GM23248 (cell line): Measurements from ENCODE around the gene EPB41L4B. TPM values are rescaled to one million over a fixed set of nuclear protein-coding genes. Genes with fewer than 3 reads are reported as not detected.

ENCODE experiments used
- DNase-seq: peaks from one replicate; pipeline ENCODE4 v3.0.0-alpha.2; 2015
- H2AFZ ChIP-seq: fragments of 200-600 bp; sonication (generic); 2 replicates; pipeline ENCODE4 v1.6.1; 2016; ENCODE audit warnings: antibody characterized with exemption
- H3F3A ChIP-seq: fragments of 200-600 bp; sonication (generic); 2 replicates; pipeline ENCODE4 v1.6.1; 2016; ENCODE audit warnings: mild to moderate bottlenecking, antibody characterized with exemption, mixed run types; ENCODE audit not compliant: insufficient read depth
- H3K27ac ChIP-seq: fragments of 200-600 bp; sonication (generic); 2 replicates; pipeline ENCODE4 v1.5.1; 2016; ENCODE audit warnings: mild to moderate bottlenecking
- H3K27me3 ChIP-seq: fragments of 200-600 bp; sonication (generic); replicated peaks from 2 replicates; pipeline ENCODE4 v1.6.1; 2016; ENCODE audit warnings: mild to moderate bottlenecking; ENCODE audit not compliant: insufficient read depth
- H3K36me3 ChIP-seq: fragments of 200-600 bp; sonication (generic); 2 replicates; pipeline ENCODE4 v1.6.1; 2016; ENCODE audit warnings: low read depth, mild to moderate bottlenecking
- H3K4me1 ChIP-seq: fragments of 200-600 bp; sonication (generic); 2 replicates; pipeline ENCODE4 v1.6.1; 2016; ENCODE audit warnings: mild to moderate bottlenecking; ENCODE audit not compliant: insufficient read depth
- H3K4me2 ChIP-seq: fragments of 200-600 bp; sonication (generic); one replicate; pipeline ENCODE4 v1.6.1; 2016; ENCODE audit warnings: mild to moderate bottlenecking; ENCODE audit not compliant: unreplicated experiment
- H3K4me3 ChIP-seq: fragments of 200-600 bp; sonication (generic); 2 replicates; pipeline ENCODE4 v1.5.1; 2016; ENCODE audit warnings: mild to moderate bottlenecking
- H3K79me2 ChIP-seq: fragments of 200-600 bp; sonication (generic); 2 replicates; pipeline ENCODE4 v1.6.1; 2016; ENCODE audit warnings: mild to moderate bottlenecking; ENCODE audit not compliant: insufficient read depth
- H3K9ac ChIP-seq: fragments of 200-600 bp; sonication (generic); 2 replicates; pipeline ENCODE4 v1.6.1; 2016; ENCODE audit warnings: mild to moderate bottlenecking
- H3K9me2 ChIP-seq: fragments of 200-600 bp; sonication (generic); 2 replicates; pipeline ENCODE4 v1.6.1; 2016; ENCODE audit warnings: mixed run types, mild to moderate bottlenecking, moderate library complexity; ENCODE audit not compliant: insufficient read depth
- H3K9me3 ChIP-seq: fragments of 200-600 bp; sonication (generic); one replicate; pipeline ENCODE4 v1.6.1; 2017; ENCODE audit warnings: low read depth
- H4K20me1 ChIP-seq: fragments of 200-600 bp; sonication (generic); 2 replicates; pipeline ENCODE4 v1.6.0; 2016; ENCODE audit not compliant: insufficient read depth
- EZH2 ChIP-seq: fragments of 200-600 bp; sonication (generic); IDR thresholded peaks from 2 replicates; pipeline ENCODE4 v1.6.1; 2018; ENCODE audit warnings: antibody characterized with exemption, mild to moderate bottlenecking; ENCODE audit not compliant: insufficient read depth, poor library complexity, severe bottlenecking
- EZH2phosphoT487 ChIP-seq: fragments of 200-600 bp; sonication (generic); IDR thresholded peaks from 2 replicates; pipeline ENCODE4 v1.6.1; 2018; ENCODE audit warnings: antibody characterized with exemption, moderate library complexity, mild to moderate bottlenecking, low read depth; ENCODE audit not compliant: insufficient read depth
- WGBS, 2 experiments: methylation state at CpG; one replicate each; pipeline ENCODE4 v1.1.6; 2015 to 2017; ENCODE audit warnings: low lambda C conversion rate in 2 of 2, low coverage in 1 of 2; ENCODE audit errors: missing lambda C conversion rate in 2 of 2; 5-methylcytosine and 5-hydroxymethylcytosine counted together
- in situ Hi-C: fragments of 300-500 bp; cut with MboI; formaldehyde crosslinking; loops from 2 replicates; pipeline ENCODE4 v1.15.0; 2020
- polyA plus RNA-seq: library from polyadenylated mRNA; unstranded; fragments of >200 nt; fragmentation: Nextera tagmentation; extraction: Ambion mirVana; gene quantifications from 2 replicates; pipeline ENCODE4 v1.2.1, GENCODE V29; 2016
- total RNA-seq: library from RNA; depleted of rRNA; stranded (reverse); fragments of >200 nt; shearing (Covaris generic); gene quantifications from 2 replicates; pipeline ENCODE4 v1.2.3, GENCODE V29; 2014

EPB41L4B gene
- total and polyA plus RNA-seq, 2 experiments from 2014 or later, result 0.33 to 0.76 TPM

DNA sequence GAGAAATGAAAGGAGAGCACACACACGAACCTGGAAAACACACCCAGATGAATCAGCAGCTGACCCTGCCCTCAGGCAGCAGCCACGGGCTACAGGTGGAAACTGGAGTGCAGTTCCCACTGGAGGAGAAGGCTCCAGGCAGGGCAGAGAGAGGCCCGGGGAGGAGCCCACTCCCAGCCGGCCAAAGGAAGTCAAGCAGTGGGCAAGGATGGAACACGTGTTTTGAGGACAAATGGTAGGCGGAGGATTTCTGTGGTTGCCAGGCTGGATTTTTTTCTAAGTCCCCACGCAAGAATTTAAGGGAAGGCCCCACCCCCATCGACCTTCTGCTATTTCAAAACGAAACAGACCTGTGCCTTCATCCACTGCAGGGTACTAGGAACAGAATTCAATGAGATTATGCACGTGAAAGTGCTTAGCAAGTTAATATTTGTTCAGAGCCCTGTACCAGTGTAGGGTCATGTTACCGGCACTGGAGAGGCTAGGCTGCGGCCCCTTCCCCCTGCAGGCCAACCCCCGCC, 6.8 kb downstream of the EPB41L4B start:
- Histone ChIP-seq H3K4me2 (no peak overlapping the region), H3K79me2 (no peaks in the 10 kb centered on the region), H3K9ac (no peak overlapping the region), H3K36me3 (no peaks in the 10 kb centered on the region), H3K27me3 (0 out of 2 replicates have a peak, but pooled peaks cover 5% of the 10 kb centered on the region), H3K4me1 (peaks cover 24% of the 10 kb centered on the region), H3K9me2 (no peaks in the 10 kb centered on the region), H3K9me3 (no peaks in the 10 kb centered on the region), H4K20me1 (no peaks in the 10 kb centered on the region), H3K4me3 (no peak overlapping the region), H2AFZ (no peak overlapping the region), H3K27ac (no peak overlapping the region), H3F3A (peaks cover 13% of the 10 kb centered on the region)
- in situ Hi-C loops, result no loop called here
- DNase-seq, result no peak
- TF ChIP-seq EZH2 (no peak), EZH2phosphoT487 (no peak)
- WGBS, 2 experiments, result 76 to 79% methylated on average over 12 to 13 of the region's 13 CpGs

DNA sequence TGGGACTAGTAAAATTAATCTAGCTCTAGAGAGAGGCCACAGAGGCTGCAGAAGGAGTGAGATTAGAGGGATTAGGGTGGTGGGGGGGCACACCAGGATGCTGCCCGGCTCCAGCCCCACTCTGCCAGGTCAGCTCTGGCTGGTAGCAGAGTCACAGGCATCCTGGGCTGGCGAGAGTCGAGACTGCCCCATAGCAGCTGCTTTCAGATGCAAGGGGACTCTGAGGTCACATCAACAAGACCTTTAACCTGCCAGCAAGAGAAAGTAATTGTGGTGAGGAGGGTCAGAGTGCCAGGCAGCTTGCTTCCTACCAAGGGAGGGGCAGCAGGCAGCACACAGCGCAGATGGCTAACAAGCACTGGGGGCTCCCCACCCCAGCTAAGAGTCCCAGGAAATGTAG, 7.5 kb downstream of the EPB41L4B start:
- H3K9me3 ChIP-seq, result no peaks in the 10 kb centered on the region
- no peak overlapping the region for H3K4me2 ChIP-seq
- H3K27ac ChIP-seq, result no peak overlapping the region
- no peak overlapping the region for H3K4me3 ChIP-seq
- H3K79me2 ChIP-seq, result no peaks in the 10 kb centered on the region
- no peaks in the 10 kb centered on the region for H3K36me3 ChIP-seq
- in situ Hi-C loops, result no loop called here
- H3K4me1 ChIP-seq, result peaks cover 24% of the 10 kb centered on the region
- WGBS, 2 experiments, result 81 to 92% methylated on average over 4 of the region's 4 CpGs
- DNase-seq, result no peak
- TF ChIP-seq EZH2phosphoT487, result no peak
- no peak overlapping the region for H2AFZ ChIP-seq
- 0 out of 2 replicates have a peak, but pooled peaks cover 5% of the 10 kb centered on the region for H3K27me3 ChIP-seq
- no peak overlapping the region for H3K9ac ChIP-seq
- H3K9me2 ChIP-seq, result no peaks in the 10 kb centered on the region
- peaks cover 10% of the 10 kb centered on the region; the same call in 1 of the 2 replicates for H3F3A ChIP-seq
- H4K20me1 ChIP-seq, result no peaks in the 10 kb centered on the region

- no peak overlapping the region for H3K27ac ChIP-seq
- 0 out of 2 replicates have a peak, but pooled peaks cover 5% of the 10 kb centered on the region for H3K27me3 ChIP-seq
- no peak overlapping the region for H2AFZ ChIP-seq
- no peak for DNase-seq
- H3K9me3 ChIP-seq, result no peaks in the 10 kb centered on the region
- H3K36me3 ChIP-seq, result no peaks in the 10 kb centered on the region
- H3K79me2 ChIP-seq, result no peaks in the 10 kb centered on the region
- H3K9ac ChIP-seq, result no peak overlapping the region
- peaks cover 10% of the 10 kb centered on the region; the same call in 1 of the 2 replicates for H3F3A ChIP-seq
- H3K4me3 ChIP-seq, result no peak overlapping the region
- H3K4me2 ChIP-seq, result no peak overlapping the region
- in situ Hi-C loops, result no loop called here
- WGBS, 2 experiments, result 77 to 84% methylated on average over 7 of the region's 7 CpGs
- peaks cover 24% of the 10 kb centered on the region for H3K4me1 ChIP-seq
- TF ChIP-seq EZH2 (no peak), EZH2phosphoT487 (no peak)
- no peaks in the 10 kb centered on the region for H3K9me2 ChIP-seq
- no peaks in the 10 kb centered on the region for H4K20me1 ChIP-seq
These were observed 8.1 kb downstream of the EPB41L4B start for GRCh38 chr9:109312783-109313182.

GRCh38 chr9:109311731-109312130, 9.1 kb downstream of the EPB41L4B start:
- Histone ChIP-seq H3K9ac (no peak overlapping the region), H3K9me2 (no peaks in the 10 kb centered on the region), H3K4me2 (no peak overlapping the region), H3F3A (peaks cover 10% of the 10 kb centered on the region; the same call in 1 of the 2 replicates), H3K27me3 (0 out of 2 replicates have a peak, but pooled peaks cover 5% of the 10 kb centered on the region), H3K27ac (no peak overlapping the region), H2AFZ (no peak overlapping the region), H3K4me1 (peaks cover 23% of the 10 kb centered on the region), H3K4me3 (no peak overlapping the region), H4K20me1 (no peaks in the 10 kb centered on the region), H3K79me2 (no peaks in the 10 kb centered on the region), H3K36me3 (no peaks in the 10 kb centered on the region), H3K9me3 (no peaks in the 10 kb centered on the region)
- in situ Hi-C loops, result no loop called here
- no peak for DNase-seq
- 94 to 95% methylated on average over 7 of the region's 7 CpGs for WGBS, 2 experiments
- TF ChIP-seq EZH2 (no peak), EZH2phosphoT487 (no peak)
